ENCODE measurements around the gene IL17RD.
"Not testable (repeated sequence)": the region's sequence is repeated elsewhere in the genome, so short reads cannot be mapped to it uniquely, and the experiment has no call there.

IL17RD gene

GRCh38 chr3:57091521-57092273 lies 73.5 kb downstream of the IL17RD start:
- DNase-seq, result no peak

GRCh38 chr3:57089043-57089442 lies 76.1 kb downstream of the IL17RD start:
- DNase-seq, result no peak

- no peak for DNase-seq
Observed at GRCh38 chr3:57088503-57088902, 76.7 kb downstream of the IL17RD start.

- no peak for DNase-seq
Observed at GRCh38 chr3:57087361-57088092, 77.6 kb downstream of the IL17RD start.

GRCh38 chr3:57086201-57086600 lies 79.0 kb downstream of the IL17RD start:
- DNase-seq, result no peak

GRCh38 chr3:57085211-57085610 lies 79.9 kb downstream of the IL17RD start:
- no peak for DNase-seq

- not testable (repeated sequence) for DNase-seq
Observed at GRCh38 chr3:57083266-57083995, 81.7 kb downstream of the IL17RD start.

GRCh38 chr3:57082481-57082880 lies 82.7 kb downstream of the IL17RD start:
- DNase-seq, result no peak

- no peak for DNase-seq
Observed at GRCh38 chr3:57081173-57081572, 84.0 kb downstream of the IL17RD start.

GRCh38 chr3:57080171-57080570 lies 85.0 kb downstream of the IL17RD start:
- DNase-seq, result no peak

GRCh38 chr3:57079474-57079831 lies 85.7 kb downstream of the IL17RD start:
- no peak for DNase-seq

- peak; percentile 79 for DNase-seq
Observed at GRCh38 chr3:57078635-57079473, 86.3 kb downstream of the IL17RD start.

- peak; percentile 69 for DNase-seq
Observed at GRCh38 chr3:57078344-57078634, 86.9 kb downstream of the IL17RD start.

GRCh38 chr3:57077630-57078343 lies 87.4 kb downstream of the IL17RD start:
- DNase-seq, result no peak

GRCh38 chr3:57076422-57076951 lies 88.7 kb downstream of the IL17RD start:
- DNase-seq, result no peak

- no peak for DNase-seq
Observed at GRCh38 chr3:57074135-57074534, 91.0 kb downstream of the IL17RD start.

GRCh38 chr3:57073628-57074027 lies 91.5 kb downstream of the IL17RD start:
- DNase-seq, result no peak

- DNase-seq, result no peak
Observed at GRCh38 chr3:57069503-57069902, 95.7 kb downstream of the IL17RD start.

GRCh38 chr3:57068437-57069089 lies 96.6 kb downstream of the IL17RD start:
- DNase-seq, result peak; percentile 74

GRCh38 chr3:57066471-57066870 lies 98.7 kb downstream of the IL17RD start:
- DNase-seq, result no peak

- DNase-seq, result no peak
Observed at GRCh38 chr3:57065588-57065987, 99.6 kb downstream of the IL17RD start.

- DNase-seq, result no peak
Observed at GRCh38 chr3:57064572-57064971, 100.6 kb downstream of the IL17RD start.

Data from left hindlimb (tissue), 1 donor.